ENCODE measurements around the gene ZNF467.

- TF ChIP-seq CTCF (IDR thresholded peaks at IDR 0.05) (no peak), POLR2A (IDR thresholded peaks at IDR 0.05) (no peak)
These were observed 25.1 kb downstream of the ZNF467 start for GRCh38 chr7:149748076-149748874.

Measured in esophagus squamous epithelium (tissue), 4 donors.